ENCODE results near the gene TGM4.

GRCh38 chr3:44887101-44887500, 12.7 kb downstream of the TGM4 start:
- no peak for TF ChIP-seq CTCF (IDR thresholded peaks at IDR 0.05 in 4 of 5, conservative IDR thresholded peaks at IDR 0.05 in 1 of 5)
- no peak for TF ChIP-seq POLR2A (IDR thresholded peaks at IDR 0.05)

All from gastrocnemius medialis (tissue), 4 donors.